OCI-LY7 (cell line): ENCODE data around the gene ADCY7. TPM values are rescaled to one million over a fixed set of nuclear protein-coding genes. Genes with fewer than 3 reads are reported as not detected.

Experiments
- BruUV-seq: library from RNA; stranded (reverse); fragments of 400-500 nt; replicated peaks from 2 replicates; lab custom pipeline; 2021; lab: Mats Ljungman, UMichigan
- CTCF ChIA-PET: fragments of 300-600 bp; sonication (Branson Sonifier 250); formaldehyde crosslinking; loops from one replicate; lab custom pipeline; 2022; ENCODE audit warnings: antibody characterized with exemption; ENCODE audit not compliant: unreplicated experiment; lab: Charles Lee
- POLR2A ChIA-PET: fragments of 300-600 bp; sonication (Branson Sonifier 250); formaldehyde crosslinking; loops from one replicate; lab custom pipeline; 2022; ENCODE audit warnings: antibody characterized with exemption; lab: Charles Lee
- DNase-seq: peaks from one replicate; pipeline ENCODE4 v3.0.0-alpha.2; 2015; ENCODE audit warnings: low spot score
- H2AFZ ChIP-seq: fragments of 200-600 bp; sonication (generic), shearing (Covaris generic); 2 replicates; pipeline ENCODE4 v1.6.1; 2014; ENCODE audit warnings: mild to moderate bottlenecking, antibody characterized with exemption, low read length, moderate library complexity
- H3K27ac ChIP-seq: fragments of 200-600 bp; sonication (generic); 2 replicates; pipeline ENCODE4 v1.5.1; 2014; ENCODE audit warnings: mixed run types, low read depth, mild to moderate bottlenecking, moderate library complexity, low read length, inconsistent platforms; ENCODE audit not compliant: poor library complexity, severe bottlenecking
- H3K36me3 ChIP-seq: fragments of 200-600 bp; sonication (generic); 2 replicates; pipeline ENCODE4 v1.6.1; 2014; ENCODE audit warnings: mild to moderate bottlenecking, antibody characterized with exemption, low read length, moderate library complexity, mixed read lengths; ENCODE audit not compliant: insufficient read depth
- H3K4me1 ChIP-seq: fragments of 200-600 bp; sonication (generic); 2 replicates; pipeline ENCODE4 v1.5.1; 2014; ENCODE audit warnings: mild to moderate bottlenecking, low read length; ENCODE audit not compliant: insufficient read depth, poor library complexity, severe bottlenecking
- H3K4me2 ChIP-seq: fragments of 200-600 bp; sonication (generic); 2 replicates; pipeline ENCODE4 v1.6.1; 2014; ENCODE audit warnings: mild to moderate bottlenecking, low read length
- H3K4me3 ChIP-seq: fragments of 200-600 bp; sonication (generic); 2 replicates; pipeline ENCODE4 v1.5.1; 2014; ENCODE audit warnings: mild to moderate bottlenecking, low read depth, low read length; ENCODE audit not compliant: poor library complexity, severe bottlenecking
- H3K79me2 ChIP-seq: fragments of 200-600 bp; sonication (generic); 2 replicates; pipeline ENCODE4 v1.6.1; 2016; ENCODE audit warnings: low read depth, mild to moderate bottlenecking, low read length, moderate library complexity, mixed read lengths; ENCODE audit not compliant: insufficient read depth
- H3K9me2 ChIP-seq: fragments of 200-600 bp; sonication (generic); 2 replicates; pipeline ENCODE4 v1.6.1; 2016; ENCODE audit warnings: mild to moderate bottlenecking, low read length, mixed read lengths; ENCODE audit not compliant: insufficient read depth
- H3K9me3 ChIP-seq: fragments of 200-600 bp; sonication (generic); 2 replicates; pipeline ENCODE4 v1.6.1; 2014; ENCODE audit warnings: mild to moderate bottlenecking, mixed run types, low read length, mixed read lengths
- H4K20me1 ChIP-seq: fragments of 200-600 bp; sonication (generic); 2 replicates; pipeline ENCODE4 v1.6.1; 2014; ENCODE audit warnings: mild to moderate bottlenecking, antibody characterized with exemption, low read length, moderate library complexity, mixed read lengths; ENCODE audit not compliant: insufficient read depth
- CTCF ChIP-seq: fragments of 200-600 bp; sonication (generic); conservative IDR thresholded peaks from 2 replicates; pipeline ENCODE4 v1.5.1; 2014; ENCODE audit warnings: mild to moderate bottlenecking, antibody characterized with exemption, low read length, moderate library complexity, mixed read lengths
- EZH2phosphoT487 ChIP-seq: fragments of 200-600 bp; sonication (generic); IDR thresholded peaks from 2 replicates; pipeline ENCODE4 v1.6.1; 2018; ENCODE audit warnings: low read depth, borderline replicate concordance, mild to moderate bottlenecking, mixed run types, antibody characterized with exemption, low read length, moderate library complexity, mixed read lengths
- intact Hi-C: fragments of 100-400 bp; cut with micrococcal nuclease; formaldehyde crosslinking; loops from one replicate; pipeline ENCODE4 v1.10.0; 2022; ENCODE audit not compliant: unreplicated experiment
- total RNA-seq, 2 experiments: library from RNA; depleted of rRNA in 1 of 2; stranded (reverse); fragments of >200 nt in 1 of 2; shearing (Covaris generic) in 1 of 2; gene quantifications; 2 replicates each; pipeline ENCODE4 v1.2.3, GENCODE V29; 2014 to 2022

The ADCY7 gene
- total RNA-seq, 2 experiments from 2014 or later, result 49.9 to 77.7 TPM

- no TSS peak for BruUV-seq
- intact Hi-C loops, result no loop called here
Measured at GRCh38 chr16:50269061-50269705, 2.8 kb downstream of the ADCY7 start.

GRCh38 chr16:50269769-50270509 lies 3.6 kb downstream of the ADCY7 start:
- Histone ChIP-seq H3K27ac (no peak overlapping the region), H3K9me2 (no peaks in the 10 kb centered on the region), H4K20me1 (no peaks in the 10 kb centered on the region), H3K79me2 (peaks cover 27% of the 10 kb centered on the region; the same call in 1 of the 2 replicates), H3K4me3 (no peak overlapping the region), H2AFZ (no peak overlapping the region), H3K4me1 (peaks cover 72% of the 10 kb centered on the region), H3K36me3 (no peaks in the 10 kb centered on the region), H3K9me3 (no peaks in the 10 kb centered on the region), H3K4me2 (peak overlapping the region; percentile 27; the same call in 1 of the 2 replicates)
- intact Hi-C loops, result no loop called here
- ChIA-PET POLR2A (interaction anchor here (0.5 to 0.6 kb wide), 3 partner anchors 10 to 1788 kb away, joined by 3 read pairs; no protein-coding TSS in a partner anchor), CTCF (no interaction called here)
- DNase-seq, result peak; percentile 25
- no TSS peak for BruUV-seq
- TF ChIP-seq EZH2phosphoT487 (no peak), CTCF (no peak)

More at GRCh38 chr16:50269061-50269705, 2.8 kb downstream of the ADCY7 start:
- CTCF ChIA-PET, result interaction anchor here (0.6 kb wide), 1 partner anchor 69 kb away, joined by 3 read pairs; no protein-coding TSS in a partner anchor
- no peak overlapping the region for H3K4me3 ChIP-seq
- TF ChIP-seq EZH2phosphoT487, result no peak
- no peak for TF ChIP-seq CTCF
- H3K79me2 ChIP-seq, result peaks cover 21% of the 10 kb centered on the region; the same call in 1 of the 2 replicates
- H3K27ac ChIP-seq, result no peak overlapping the region
- no peaks in the 10 kb centered on the region for H4K20me1 ChIP-seq
- H2AFZ ChIP-seq, result no peak overlapping the region
- H3K36me3 ChIP-seq, result no peaks in the 10 kb centered on the region
- no peaks in the 10 kb centered on the region for H3K9me2 ChIP-seq
- no peaks in the 10 kb centered on the region for H3K9me3 ChIP-seq
- H3K4me2 ChIP-seq, result peak overlapping the region; percentile 27; the same call in 1 of the 2 replicates
- DNase-seq, result no peak
- POLR2A ChIA-PET, result interaction anchor here (0.6 to 2.5 kb wide), 3 partner anchors 10 to 19 kb away, joined by 4 to 15 read pairs (median 5); no protein-coding TSS in a partner anchor
- peaks cover 70% of the 10 kb centered on the region for H3K4me1 ChIP-seq
